Activated T-cell treated with anti-CD3 and anti-CD28 coated beads, Interleukin-2, amount 50 U/mL, for 48 hours (primary cell): ENCODE data around the gene PITPNC1.
"Not testable (repeated sequence)": the region's sequence is repeated elsewhere in the genome, so short reads cannot be mapped to it uniquely, and the experiment has no call there.

ENCODE experiments used
- DNase-seq, 2 experiments: peaks; one replicate each; pipeline ENCODE4 v3.0.0-alpha.2; 2020

PITPNC1 gene

GRCh38 chr17:67372751-67373150 lies 4.3 kb upstream of the PITPNC1 start:
- DNase-seq = no peak

- DNase-seq = peak; percentile 88 to 92
Observed at GRCh38 chr17:67374329-67375053, 2.6 kb upstream of the PITPNC1 start.

- DNase-seq = no peak
Observed at GRCh38 chr17:67375054-67375427, 2.0 kb upstream of the PITPNC1 start.

GRCh38 chr17:67375716-67376115 lies 1.4 kb upstream of the PITPNC1 start:
- no peak for DNase-seq

GRCh38 chr17:67376415-67376736 lies 705 bp upstream of the PITPNC1 start:
- no peak for DNase-seq

GRCh38 chr17:67377488-67378453 lies 690 bp downstream of the PITPNC1 start:
- DNase-seq = peak; percentile 75 to 78

- DNase-seq = peak; percentile 88
Observed at GRCh38 chr17:67378454-67379250, 1.6 kb downstream of the PITPNC1 start.

- no peak for DNase-seq
Observed at GRCh38 chr17:67379251-67379630, 2.2 kb downstream of the PITPNC1 start.

- DNase-seq = no peak
Observed at GRCh38 chr17:67381929-67382257, 4.8 kb downstream of the PITPNC1 start.

GRCh38 chr17:67385122-67385988 lies 8.3 kb downstream of the PITPNC1 start:
- no peak for DNase-seq

- DNase-seq = peak; percentile 85 to 87
Observed at GRCh38 chr17:67386965-67387551, 10.0 kb downstream of the PITPNC1 start.

- DNase-seq = not testable (repeated sequence)
Observed at GRCh38 chr17:67388536-67388935, 11.5 kb downstream of the PITPNC1 start.

GRCh38 chr17:67388986-67389385 lies 11.9 kb downstream of the PITPNC1 start:
- no peak for DNase-seq

- DNase-seq = no peak
Observed at GRCh38 chr17:67390006-67390645, 13.0 kb downstream of the PITPNC1 start.

- peak; percentile 77 to 80 for DNase-seq
Observed at GRCh38 chr17:67390646-67391361, 13.7 kb downstream of the PITPNC1 start.

- DNase-seq = no peak
Observed at GRCh38 chr17:67392111-67392510, 15.0 kb downstream of the PITPNC1 start.

- DNase-seq = no peak
Observed at GRCh38 chr17:67393809-67394397, 16.8 kb downstream of the PITPNC1 start.

- DNase-seq = no peak
Observed at GRCh38 chr17:67399676-67400075, 22.6 kb downstream of the PITPNC1 start.

- DNase-seq = no peak
Observed at GRCh38 chr17:67400193-67400592, 23.1 kb downstream of the PITPNC1 start.

- no peak for DNase-seq
Observed at GRCh38 chr17:67401106-67401505, 24.0 kb downstream of the PITPNC1 start.
